Measurements from ENCODE around the gene RGMB. TPM values are rescaled to one million over a fixed set of nuclear protein-coding genes. Genes with fewer than 3 reads are reported as not detected.

Gene RGMB
- total RNA-seq: 95.5 TPM

DNA sequence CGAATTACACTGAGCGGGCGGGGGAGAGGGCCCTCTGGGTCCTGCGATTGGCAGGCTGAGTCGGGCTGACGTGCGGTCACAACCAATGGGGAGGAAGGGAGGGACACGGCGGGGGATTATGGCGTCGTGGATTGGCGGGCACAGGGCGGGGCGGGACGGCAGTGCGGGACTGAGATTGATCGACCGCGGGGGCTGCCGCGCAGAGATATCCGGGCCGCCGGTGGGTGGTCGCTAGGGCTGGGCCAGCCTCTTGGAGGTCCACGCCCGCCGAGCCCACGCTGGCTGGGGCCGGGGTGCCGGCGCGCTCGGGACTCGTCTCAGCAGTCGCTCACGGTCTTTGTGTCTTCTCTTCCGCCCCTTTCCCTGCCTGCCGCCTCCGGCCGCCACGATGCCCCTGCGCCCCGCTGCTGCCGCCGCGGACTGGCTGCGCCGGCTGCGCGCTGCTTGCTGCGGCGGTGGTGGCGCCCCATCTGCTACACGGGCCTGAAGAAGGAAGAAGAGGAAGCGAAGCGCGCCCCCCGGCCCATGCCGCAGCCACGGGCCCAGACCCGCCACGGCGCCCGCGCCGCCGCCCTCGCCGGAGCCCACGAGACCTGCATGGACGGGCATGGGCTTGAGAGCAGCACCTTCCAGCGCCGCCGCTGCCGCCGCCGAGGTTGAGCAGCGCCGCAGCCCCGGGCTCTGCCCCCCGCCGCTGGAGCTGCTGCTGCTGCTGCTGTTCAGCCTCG is at the start of gene RGMB:
Gene RGMB, plus strand, starts transcription at position 200 of the 728 bp plus-strand sequence. Its CDS starts 408 bp downstream, at position 608.

Other genes starting within 250 kb of the RGMB start
- 66.4 TPM for gene CHD1, start 155.3 kb downstream of the RGMB start, total RNA-seq

Measured in diencephalon (tissue), 1 donor.